Activated naive CD8-positive, alpha-beta T cell treated with anti-CD3 and anti-CD28 coated beads, Interleukin-2, amount 50 U/mL, for 16 hours (primary cell): ENCODE measurements around the gene GAL3ST2.
"Not testable (repeated sequence)": the region's sequence is repeated elsewhere in the genome, so short reads cannot be mapped to it uniquely, and the experiment has no call there.

Experiments used
- DNase-seq: peaks from one replicate; pipeline ENCODE4 v3.0.0-alpha.2; 2020; ENCODE audit warnings: low read depth, low spot score

GAL3ST2 gene

DNA sequence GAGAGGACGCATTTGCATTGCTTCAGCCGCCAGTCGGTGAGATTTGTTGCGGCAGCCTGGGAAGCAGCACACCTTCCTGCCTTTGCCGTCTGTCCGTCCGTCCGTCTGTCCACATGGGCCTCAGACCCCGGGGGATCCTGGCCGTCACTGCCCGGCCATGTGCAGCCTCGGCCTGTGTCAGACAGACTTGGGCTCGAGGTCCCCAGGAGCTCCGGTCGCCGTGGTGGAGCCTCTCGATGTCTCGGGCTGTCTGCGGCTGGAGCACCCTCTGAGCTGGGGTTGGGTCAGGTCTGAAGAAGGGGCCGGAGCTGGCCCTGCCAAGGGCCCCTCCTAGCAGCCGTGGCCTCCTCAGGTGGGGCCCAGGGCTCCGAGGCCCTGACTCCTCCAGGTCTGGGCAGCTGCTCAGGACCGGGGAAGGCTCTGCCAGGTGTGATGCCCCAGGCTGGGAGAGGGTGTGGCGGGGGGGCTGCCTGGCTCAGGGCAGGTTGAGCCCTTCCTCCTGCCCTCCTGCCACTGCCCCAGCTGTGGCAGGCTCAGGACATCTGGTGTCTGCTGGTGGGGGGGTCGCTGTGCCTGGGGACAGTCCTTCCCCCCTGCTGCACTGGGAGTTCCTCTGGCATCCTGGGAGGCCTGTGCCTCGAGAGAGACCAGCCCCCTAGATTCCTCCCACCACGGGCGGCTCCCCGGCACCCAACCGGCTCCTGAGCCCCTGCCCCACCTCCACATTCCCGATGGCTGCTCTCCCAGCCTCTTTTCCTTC lies 44.2 kb downstream of the GAL3ST2 start:
- no peak for DNase-seq

DNA sequence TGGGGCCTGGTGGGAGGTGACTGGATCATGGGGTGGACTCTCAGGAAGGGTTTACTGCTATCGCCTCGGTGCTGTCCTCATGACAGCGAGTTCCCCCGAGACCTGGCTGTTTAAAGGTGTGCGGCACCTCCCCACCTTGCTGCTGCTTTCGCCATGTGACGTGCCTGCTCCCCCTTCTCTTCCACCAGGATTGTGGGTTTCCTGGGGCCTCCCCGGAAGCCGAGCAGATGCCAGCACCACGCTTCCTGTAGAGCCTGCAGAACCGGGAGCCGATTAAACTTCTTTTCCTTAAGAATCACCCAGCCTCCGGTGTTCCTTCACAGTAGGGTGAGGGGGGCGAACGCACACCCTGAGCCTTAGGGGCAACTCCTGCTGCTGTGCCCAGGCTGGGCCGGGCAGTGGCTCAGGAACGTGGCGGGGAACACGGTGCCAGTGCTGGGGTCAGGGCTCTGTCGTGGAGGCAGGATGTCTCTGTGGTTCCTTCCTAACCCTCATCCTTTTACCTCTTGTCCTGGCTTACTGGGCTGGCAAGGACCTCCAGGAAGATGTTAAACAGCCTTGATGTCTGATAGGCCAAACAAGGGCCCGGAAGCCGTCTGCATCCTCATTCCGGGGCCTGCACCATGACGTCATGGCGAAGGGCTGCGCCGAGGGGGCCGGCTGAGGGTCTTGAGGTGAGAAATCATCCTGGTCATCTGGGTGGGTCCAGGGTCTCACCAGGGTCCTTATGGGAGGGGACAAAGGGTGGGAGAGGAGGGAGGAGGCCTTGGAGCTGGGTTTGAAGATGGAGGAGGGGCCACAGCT lies 45.0 kb downstream of the GAL3ST2 start:
- no peak for DNase-seq

DNA sequence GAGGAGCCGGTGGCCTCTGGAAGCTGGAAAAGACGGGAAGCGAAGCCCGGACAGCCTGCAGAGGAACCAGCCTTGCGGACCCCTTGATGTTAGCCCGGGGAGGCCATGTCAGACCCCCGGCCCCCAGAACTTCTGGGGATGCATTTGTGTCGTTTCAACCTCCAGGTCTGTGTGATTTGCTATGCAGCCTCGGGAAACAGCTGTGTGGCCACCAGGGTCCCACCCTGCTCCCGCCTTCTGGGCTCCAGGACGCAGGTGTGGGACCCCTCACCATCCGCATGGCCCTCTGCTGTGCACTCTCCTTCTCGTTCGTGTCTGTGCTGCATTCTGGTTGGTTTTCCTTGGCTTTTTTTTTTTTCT lies 45.6 kb downstream of the GAL3ST2 start:
- no peak for DNase-seq

DNA sequence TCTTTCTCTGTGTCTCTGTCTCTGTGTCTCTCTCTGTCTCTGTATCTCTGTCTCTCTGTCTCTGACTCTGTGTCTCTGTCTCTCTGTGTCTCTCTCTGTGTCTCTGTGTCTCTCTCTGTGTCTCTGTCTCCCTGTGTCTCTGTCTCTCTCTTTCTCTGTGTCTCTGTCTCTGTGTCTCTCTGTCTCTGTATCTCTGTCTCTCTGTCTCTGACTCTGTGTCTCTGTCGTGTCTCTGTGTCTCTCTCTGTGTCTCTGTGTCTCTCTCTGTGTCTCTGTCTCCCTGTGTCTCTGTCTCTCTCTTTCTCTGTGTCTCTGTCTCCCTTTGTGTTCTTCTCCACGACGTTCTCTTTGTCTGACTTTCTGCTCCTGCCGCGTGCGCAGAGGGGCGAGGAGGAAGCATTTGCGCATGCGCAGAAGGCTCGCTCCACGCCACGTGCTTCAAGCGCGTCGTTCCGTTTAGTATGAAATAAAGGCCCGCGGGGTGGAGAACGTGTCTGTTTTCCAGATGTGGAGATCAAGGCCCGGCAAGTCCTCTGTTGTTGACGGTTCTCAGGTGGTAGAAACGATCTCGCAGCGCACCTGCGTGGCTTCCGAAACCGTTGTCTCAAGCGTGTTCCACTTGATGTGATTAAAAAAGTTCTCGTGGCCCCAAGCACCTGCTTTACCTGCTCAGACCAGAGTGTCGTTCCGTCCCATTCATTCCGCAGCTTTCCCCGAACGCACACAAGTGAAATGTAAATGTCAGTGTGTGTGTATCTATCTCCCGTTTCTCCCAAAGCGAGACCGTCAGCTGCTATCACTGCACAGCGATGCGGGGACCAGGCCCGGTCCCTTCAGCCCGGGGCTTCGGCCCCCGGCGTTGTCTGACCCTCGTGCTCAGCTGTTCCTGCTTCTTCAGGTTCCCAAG lies 47.2 kb downstream of the GAL3ST2 start:
- not testable (repeated sequence) for DNase-seq

DNA sequence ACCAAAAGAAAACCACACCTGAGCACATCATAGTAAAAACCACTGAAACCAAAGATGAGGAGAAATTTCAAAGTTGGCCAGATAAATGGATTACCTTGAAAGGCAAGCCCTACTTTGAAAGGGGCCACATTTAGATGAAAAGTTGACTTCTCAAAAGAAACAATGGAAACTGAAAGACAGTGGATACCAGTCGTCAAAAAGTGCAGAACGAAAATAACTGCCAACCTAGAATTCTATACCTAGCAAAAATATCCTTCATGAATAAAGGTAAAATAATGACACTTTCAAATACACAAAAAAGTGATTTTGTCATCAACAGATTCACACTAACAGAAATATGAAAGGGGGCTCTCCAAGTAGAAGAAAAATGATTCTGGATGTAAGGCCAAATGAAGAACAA lies 50.8 kb downstream of the GAL3ST2 start:
- no peak for DNase-seq

DNA sequence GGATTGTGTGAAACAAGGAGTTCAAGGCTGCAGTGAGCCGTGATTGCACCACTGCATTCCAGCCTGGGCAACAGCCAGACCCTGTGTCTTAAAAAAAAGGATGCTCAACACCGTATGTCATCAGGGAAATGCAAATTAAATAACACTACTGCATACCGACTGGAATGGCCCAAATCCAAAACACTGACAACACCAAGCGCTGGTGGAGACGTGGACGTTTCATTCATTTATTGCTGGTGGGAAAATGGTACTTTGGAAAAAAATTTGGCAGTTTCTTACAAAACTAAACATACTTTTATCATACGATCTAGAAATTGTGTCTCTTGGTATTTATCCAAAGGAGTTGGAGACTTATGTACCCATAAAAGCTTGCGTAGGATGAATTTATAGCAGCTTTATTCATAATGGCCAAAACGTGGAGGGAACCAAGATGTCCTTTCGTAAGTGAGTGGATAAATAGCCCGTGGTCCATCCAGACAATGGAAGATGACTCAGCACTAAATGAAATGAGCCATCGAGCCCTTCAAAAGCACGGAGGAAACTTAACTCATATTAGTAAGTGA lies 56.6 kb downstream of the GAL3ST2 start:
- no peak for DNase-seq

DNA sequence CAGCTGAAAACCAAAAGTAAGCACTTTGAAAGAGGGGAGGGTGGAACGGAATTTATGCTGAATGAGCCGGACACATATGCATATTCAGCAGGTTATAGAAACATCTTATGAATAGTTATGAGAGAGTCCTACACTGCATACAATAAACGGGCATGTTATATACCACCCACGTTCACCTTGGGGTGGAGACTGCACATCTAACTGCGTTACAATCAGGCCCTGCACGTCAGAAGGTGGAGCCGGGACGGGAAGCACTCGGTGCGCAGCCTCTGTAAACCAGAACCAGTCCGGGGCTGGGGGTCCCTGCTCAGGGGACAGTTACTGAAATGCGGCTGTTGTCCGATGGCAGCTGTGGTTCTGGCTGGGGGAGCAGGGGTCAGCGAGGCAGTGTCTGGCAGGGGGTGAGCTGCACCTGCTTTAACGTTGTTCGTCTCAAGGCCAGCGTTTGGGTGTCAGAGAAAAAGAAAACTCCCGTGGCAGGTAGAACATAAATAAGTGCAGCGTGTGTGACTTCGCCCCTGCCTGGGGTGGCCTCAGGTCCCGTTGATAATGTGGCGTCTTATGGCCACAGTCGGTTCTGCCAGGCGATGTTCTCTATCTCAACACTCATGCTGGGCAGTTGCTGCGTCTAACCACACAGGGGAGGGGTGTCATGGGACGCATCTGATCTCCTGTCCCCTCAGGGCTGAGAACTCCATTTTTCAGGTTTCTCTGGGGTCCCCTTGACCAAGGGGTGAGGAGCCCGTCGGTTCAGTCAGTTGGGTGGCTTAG lies 57.3 kb downstream of the GAL3ST2 start:
- not testable (repeated sequence) for DNase-seq

DNA sequence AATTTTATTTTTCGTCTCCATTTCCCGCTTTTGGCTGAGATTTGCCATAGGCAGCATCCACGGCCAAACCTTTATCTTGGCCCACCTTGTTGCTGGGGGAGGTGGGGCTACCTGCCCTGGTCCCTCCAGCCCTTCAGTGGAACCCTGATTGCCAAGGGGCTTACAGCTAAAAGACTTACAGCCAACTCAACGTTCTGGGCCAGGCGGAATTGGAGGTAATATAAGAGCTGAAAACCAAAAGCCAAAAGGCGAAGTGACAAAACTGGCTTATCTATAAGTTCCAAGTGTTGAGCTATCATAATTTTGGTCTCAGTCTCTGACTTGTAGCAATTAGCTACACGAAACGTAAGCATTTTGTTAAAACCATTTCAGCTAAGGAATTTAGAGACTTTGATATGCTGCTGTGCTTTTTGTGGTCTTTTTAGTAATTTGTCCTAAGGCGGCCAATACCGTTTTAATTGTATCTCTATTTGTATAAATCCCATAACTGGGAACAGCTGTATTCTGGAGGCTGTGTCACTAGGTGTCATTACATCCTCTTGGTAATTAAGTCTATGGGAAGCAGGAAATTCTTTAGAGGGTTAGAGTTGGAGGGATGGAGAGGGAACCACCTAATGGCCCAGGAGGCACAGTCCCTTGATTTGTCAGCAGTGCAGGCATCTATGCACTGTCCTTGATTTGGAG lies 58.0 kb downstream of the GAL3ST2 start:
- DNase-seq = no peak

DNA sequence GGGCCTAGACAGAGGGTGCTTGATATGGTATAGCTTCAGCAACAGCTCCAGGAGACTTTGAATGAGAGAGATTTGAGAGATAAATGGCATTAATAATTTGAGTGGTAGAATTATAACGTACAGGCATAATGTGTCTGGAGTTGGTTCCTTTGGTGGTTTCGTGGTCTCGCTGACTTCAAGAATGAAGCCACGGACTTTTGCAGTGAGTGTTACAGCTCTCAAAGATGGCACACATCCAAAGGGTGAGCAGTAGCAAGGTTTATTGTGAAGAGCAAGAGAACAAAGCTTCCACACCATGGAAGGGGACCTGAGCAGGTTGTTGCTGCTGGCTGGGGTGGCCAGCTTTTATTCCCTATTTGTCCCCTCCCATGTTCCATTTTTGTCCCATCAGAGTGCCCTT lies 59.0 kb downstream of the GAL3ST2 start:
- DNase-seq = no peak

DNA sequence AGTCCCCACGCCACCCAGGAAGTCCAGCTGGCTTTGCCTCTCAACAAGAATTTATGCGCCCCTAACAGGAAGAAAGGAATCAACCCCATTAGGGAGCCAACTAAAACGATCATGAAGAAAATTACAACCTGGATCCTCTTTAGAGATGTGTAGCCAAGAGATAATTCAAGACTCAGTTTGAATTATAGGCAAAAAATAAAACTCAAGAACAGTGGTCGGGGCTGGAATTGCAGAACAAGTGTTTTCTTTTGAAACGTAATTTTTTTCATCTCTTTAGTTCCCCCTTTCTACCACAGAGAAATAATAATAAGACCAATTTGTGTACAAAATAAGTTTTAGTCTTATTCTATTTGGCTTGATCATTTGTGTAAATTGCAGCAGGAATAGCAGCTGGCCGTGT lies 59.7 kb downstream of the GAL3ST2 start:
- no peak for DNase-seq

DNA sequence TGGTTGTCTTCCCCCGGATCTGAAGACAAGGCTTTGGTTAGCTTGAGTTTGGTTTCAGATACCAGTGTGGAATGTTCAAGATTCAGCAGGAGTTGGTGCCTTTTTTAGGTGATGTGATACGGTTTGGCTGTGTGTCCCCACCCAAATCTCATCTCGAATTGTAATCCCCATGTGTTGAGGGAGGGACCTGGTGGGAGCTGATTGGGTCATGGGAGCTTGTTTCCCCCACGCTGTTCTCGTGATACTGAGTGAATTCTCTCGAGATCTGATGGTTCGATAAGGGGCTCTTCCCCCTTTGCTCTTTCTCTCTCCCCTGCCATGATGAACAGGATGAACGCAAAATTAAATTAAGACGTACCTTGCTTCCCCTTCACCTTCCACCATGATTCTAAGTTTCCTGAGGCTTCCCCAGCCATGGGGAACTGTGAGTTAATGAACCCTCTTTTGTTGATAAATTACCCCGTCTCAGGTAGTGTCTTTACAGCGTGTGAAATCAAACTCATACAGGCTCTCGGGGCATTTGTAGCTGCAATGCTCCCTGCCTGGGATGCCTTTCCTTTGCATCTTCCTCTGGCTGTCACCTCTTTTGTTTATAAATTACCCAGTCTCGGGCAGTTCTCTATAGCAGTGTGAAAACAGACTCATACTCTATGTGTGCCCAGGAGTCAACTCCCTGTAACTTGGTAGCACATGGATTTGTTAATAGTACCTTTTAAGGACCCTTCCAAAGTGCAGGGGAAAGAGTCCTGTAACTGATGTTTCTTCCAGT lies 60.8 kb downstream of the GAL3ST2 start:
- no peak for DNase-seq

DNA sequence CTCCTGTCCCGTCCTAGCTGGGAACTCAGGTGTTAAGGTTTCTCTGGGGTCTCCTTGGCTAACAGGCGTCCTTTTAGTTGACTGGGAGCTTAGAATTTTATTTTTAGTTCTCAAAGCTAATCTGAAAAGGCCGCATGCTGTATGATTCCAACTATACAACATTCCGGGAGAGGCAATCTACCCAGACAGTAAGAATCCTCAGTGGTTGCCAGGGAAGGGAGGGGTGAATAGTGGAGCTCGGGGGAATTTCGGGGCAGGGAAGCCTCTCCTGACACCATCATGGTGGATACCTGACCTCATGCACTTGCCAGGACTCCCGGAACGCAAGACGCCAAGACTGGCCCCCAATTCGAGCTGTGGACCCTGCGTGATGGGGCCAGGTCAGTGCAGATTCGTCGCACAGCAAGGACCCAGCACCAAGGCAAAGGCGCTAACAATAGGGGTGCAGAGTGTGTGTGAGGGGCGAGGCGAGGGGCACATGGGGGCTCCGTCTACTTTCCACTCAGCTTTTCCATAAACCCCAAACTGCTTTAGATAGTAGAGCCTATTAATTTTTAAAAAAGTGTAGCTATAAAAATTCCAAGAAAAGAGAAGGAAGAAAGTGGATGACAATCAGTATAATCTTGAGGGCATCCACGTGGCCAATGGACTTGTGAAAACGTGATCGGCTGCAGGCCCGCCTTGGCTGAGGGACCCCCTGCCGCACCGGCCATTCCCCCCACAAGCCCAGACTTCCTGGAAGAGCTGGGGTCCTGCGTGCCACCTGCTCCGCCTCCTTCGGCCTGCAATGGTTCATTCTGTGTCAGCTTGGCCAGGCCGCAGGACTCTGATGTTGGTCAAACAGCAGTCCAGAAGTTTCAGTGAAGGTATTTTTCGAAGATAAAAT lies 64.8 kb downstream of the GAL3ST2 start:
- no peak for DNase-seq

DNA sequence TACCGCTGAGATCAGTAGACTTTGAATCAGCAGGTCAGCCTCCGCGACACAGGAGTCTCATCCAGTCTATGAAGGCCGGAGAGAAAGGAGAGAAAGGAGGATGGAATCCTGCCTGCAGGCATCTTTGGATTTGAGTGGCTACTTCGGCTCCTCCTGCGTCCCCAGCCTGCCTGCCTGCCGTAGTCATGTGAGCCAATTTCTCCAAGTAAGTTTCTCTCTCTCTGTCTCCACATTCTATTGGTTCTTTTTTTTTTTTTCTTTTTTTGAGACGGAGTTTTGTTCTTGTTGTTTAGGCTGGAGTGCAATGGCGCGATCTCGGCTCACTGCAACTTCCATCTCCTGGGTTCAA lies 65.4 kb downstream of the GAL3ST2 start:
- no peak for DNase-seq

DNA sequence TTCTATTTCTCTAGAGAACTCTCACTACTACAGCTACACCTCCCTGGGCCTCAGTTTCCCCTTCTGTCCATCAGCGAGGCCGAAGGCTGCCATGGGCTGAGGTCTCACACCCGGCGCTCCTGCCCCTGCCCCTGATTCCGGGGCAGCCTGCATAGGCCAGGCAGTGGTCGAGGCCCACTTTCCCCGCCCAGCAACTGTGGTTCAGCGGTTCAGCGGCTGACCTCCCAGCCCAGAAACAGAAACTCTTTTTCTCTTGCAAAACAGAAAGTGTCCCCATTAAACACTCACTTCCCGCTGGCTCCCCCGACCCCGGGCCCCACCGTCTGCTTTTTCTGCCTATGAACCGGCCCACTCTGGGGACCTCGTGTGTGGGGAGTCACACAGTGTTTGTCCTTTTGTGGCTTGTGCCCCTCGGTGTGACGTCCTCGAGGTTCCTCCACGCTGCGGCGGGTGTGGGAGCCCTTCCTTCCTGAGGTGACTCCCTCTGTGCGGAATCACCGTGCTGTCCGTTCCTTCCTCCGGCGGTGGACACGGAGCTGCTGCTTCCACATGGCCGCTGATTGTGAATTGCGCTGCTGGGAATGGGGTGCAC lies 66.1 kb downstream of the GAL3ST2 start:
- DNase-seq = no peak

DNA sequence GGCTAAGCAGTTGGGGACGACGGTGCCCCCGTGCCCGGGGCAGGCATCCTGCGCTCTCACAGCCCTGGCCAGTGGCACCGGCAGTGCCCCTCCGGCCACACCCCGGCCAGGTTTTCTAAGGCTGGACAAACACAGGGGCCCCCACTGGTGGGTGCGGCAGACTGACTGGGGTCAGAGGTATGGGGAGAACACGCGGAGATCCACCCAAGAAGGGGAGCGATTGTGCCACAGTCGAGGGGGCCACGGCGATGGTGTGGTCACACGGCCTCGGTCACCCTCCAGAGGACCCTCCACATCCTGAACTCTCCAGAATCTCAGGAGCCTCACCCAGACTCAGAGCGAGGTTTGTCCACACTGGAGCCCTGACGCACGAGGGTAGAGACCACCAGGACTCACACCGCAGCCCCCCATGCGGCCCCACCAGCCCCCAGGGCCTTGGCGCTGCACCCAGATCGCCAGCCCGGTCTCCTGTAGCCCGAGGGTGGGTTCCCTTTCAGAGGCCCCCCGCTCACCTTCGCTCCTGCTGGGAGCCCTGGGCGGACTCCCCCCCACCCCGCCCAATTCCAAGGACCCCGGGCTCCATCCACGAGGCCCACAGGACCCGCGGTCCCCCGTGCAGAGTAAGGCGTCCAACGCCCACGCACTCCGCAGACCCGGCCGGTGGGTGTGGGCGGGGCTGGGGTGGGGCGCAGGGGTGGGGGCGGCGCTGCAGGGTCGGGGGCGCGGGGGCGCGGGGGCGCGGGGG lies 66.9 kb downstream of the GAL3ST2 start:
- DNase-seq = no peak

DNA sequence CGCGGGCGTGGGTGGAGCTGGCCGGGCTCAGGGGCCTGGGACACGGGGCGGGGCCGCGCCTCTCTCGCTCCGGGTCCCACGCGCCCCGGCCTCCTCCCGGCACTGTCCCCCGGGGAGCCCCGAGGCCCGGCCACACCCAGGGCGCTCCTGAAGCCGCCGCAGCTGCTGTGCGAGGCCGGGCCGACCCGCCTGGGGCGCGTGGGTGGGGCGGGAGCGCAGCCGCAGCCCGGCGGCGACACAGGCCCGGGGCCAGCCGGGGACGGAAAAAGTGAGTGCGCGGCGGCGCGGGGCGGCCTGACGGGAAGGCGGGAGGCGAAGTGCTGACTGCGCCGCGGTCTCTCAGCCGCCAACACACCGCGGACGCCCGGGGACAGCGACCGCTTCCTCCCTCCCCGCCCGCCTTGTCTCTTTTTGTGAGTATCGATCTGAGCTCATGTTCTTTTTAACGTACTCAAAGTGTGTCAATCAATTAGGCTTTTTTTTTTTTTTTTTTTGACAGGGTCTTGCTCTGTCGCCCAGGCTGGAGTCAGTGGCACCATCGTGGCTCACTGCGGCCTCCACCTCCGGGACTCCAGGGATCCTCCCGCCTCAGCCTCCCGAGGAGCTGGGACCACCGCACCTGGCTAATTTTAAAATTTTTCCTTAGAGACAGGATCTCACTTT lies 67.6 kb downstream of the GAL3ST2 start:
- peak; percentile 37 for DNase-seq
